Measurements from ENCODE around the gene VDAC1.
A peak's percentile ranks its signal among the peaks of the same experiment; 100 is the strongest.
"Not testable (repeated sequence)": the region's sequence is repeated elsewhere in the genome, so short reads cannot be mapped to it uniquely, and the experiment has no call there.

Gene VDAC1

GRCh38 chr5:133963493-133964128 lies 41.2 kb downstream of the VDAC1 start:
- no peak for DNase-seq

- DNase-seq = no peak
Observed at GRCh38 chr5:133962801-133963476, 41.8 kb downstream of the VDAC1 start.

- no peak for DNase-seq
Observed at GRCh38 chr5:133962131-133962530, 42.6 kb downstream of the VDAC1 start.

- DNase-seq = no peak
Observed at GRCh38 chr5:133959643-133960042, 45.1 kb downstream of the VDAC1 start.

- DNase-seq = no peak
Observed at GRCh38 chr5:133957591-133957990, 47.2 kb downstream of the VDAC1 start.

- DNase-seq = no peak
Observed at GRCh38 chr5:133957080-133957479, 47.7 kb downstream of the VDAC1 start.

- not testable (repeated sequence) for DNase-seq
Observed at GRCh38 chr5:133956196-133956595, 48.6 kb downstream of the VDAC1 start.

GRCh38 chr5:133953568-133954145 lies 51.1 kb downstream of the VDAC1 start:
- DNase-seq = no peak

- no peak for DNase-seq
Observed at GRCh38 chr5:133952729-133953567, 51.8 kb downstream of the VDAC1 start.

GRCh38 chr5:133950821-133951612 lies 53.8 kb downstream of the VDAC1 start:
- DNase-seq = no peak

GRCh38 chr5:133948721-133949120 lies 56.1 kb downstream of the VDAC1 start:
- DNase-seq = no peak

- no peak for DNase-seq
Observed at GRCh38 chr5:133947431-133947841, 57.3 kb downstream of the VDAC1 start.

- no peak for DNase-seq
Observed at GRCh38 chr5:133945568-133945967, 59.2 kb downstream of the VDAC1 start.

GRCh38 chr5:133944263-133945185 lies 60.3 kb downstream of the VDAC1 start:
- peak; percentile 24 for DNase-seq

GRCh38 chr5:133943475-133943817 lies 61.3 kb downstream of the VDAC1 start:
- DNase-seq = no peak

- no peak for DNase-seq
Observed at GRCh38 chr5:133942614-133943474, 61.9 kb downstream of the VDAC1 start.

- DNase-seq = no peak
Observed at GRCh38 chr5:133941456-133942196, 63.1 kb downstream of the VDAC1 start.

- no peak for DNase-seq
Observed at GRCh38 chr5:133939668-133940067, 65.1 kb downstream of the VDAC1 start.

GRCh38 chr5:133938929-133939328 lies 65.8 kb downstream of the VDAC1 start:
- no peak for DNase-seq

All from stimulated activated naive CD4-positive, alpha-beta T cell treated with Interleukin-2 at 50 U/mL for 16 hours (primary cell).